OCI-LY1 (cell line): ENCODE measurements around the gene PARD3B.

Source experiments
- H2AFZ ChIP-seq: fragments of 200-600 bp; sonication (generic), shearing (Covaris generic); 2 replicates; pipeline ENCODE4 v1.6.0; 2014; ENCODE audit warnings: antibody characterized with exemption, mild to moderate bottlenecking, low read length
- H3F3A ChIP-seq: fragments of 200-600 bp; sonication (generic), shearing (Covaris generic); 2 replicates; pipeline ENCODE4 v1.6.0; 2014; ENCODE audit warnings: mild to moderate bottlenecking, antibody characterized with exemption, low read length, moderate library complexity; ENCODE audit not compliant: insufficient read depth
- H3K27ac ChIP-seq: fragments of 200-600 bp; sonication (generic); 2 replicates; pipeline ENCODE4 v1.5.1; 2014; ENCODE audit warnings: low read length, mixed run types, mild to moderate bottlenecking, low read depth; ENCODE audit not compliant: poor library complexity, severe bottlenecking
- H3K27me3 ChIP-seq: fragments of 200-600 bp; sonication (generic); 2 replicates; pipeline ENCODE4 v1.6.0; 2014; ENCODE audit warnings: antibody characterized with exemption, mild to moderate bottlenecking, low read length, moderate library complexity; ENCODE audit not compliant: insufficient read depth
- H3K36me3 ChIP-seq: fragments of 200-600 bp; sonication (generic); 2 replicates; pipeline ENCODE4 v1.6.1; 2014; ENCODE audit warnings: mild to moderate bottlenecking, antibody characterized with exemption, low read length, moderate library complexity, mixed read lengths; ENCODE audit not compliant: insufficient read depth
- H3K4me1 ChIP-seq: fragments of 200-600 bp; sonication (generic); 2 replicates; pipeline ENCODE4 v1.5.1; 2014; ENCODE audit warnings: mild to moderate bottlenecking, low read length, moderate library complexity; ENCODE audit not compliant: insufficient read depth, severe bottlenecking
- H3K4me2 ChIP-seq: fragments of 200-600 bp; sonication (generic), shearing (Covaris generic); 2 replicates; pipeline ENCODE4 v1.6.1; 2014; ENCODE audit warnings: low read length
- H3K4me3 ChIP-seq: fragments of 200-600 bp; sonication (generic); 2 replicates; pipeline ENCODE4 v1.5.1; 2014; ENCODE audit warnings: low read length, low read depth, mild to moderate bottlenecking, mixed read lengths; ENCODE audit not compliant: poor library complexity, severe bottlenecking
- H3K79me2 ChIP-seq: fragments of 200-600 bp; shearing (Covaris generic); 2 replicates; pipeline ENCODE4 v1.6.1; 2016; ENCODE audit warnings: mixed run types, low read length, mixed read lengths; ENCODE audit not compliant: insufficient read depth
- H3K9ac ChIP-seq: fragments of 200-600 bp; sonication (generic), shearing (Covaris generic); 2 replicates; pipeline ENCODE4 v1.6.1; 2014; ENCODE audit warnings: mild to moderate bottlenecking, low read length, mixed read lengths
- H3K9me2 ChIP-seq: fragments of 200-600 bp; sonication (generic), shearing (Covaris generic); 2 replicates; pipeline ENCODE4 v1.6.1; 2014; ENCODE audit warnings: low read depth, mild to moderate bottlenecking, low read length, mixed read lengths
- H3K9me3 ChIP-seq: fragments of 200-600 bp; shearing (Covaris generic); 2 replicates; pipeline ENCODE4 v1.6.1; 2014; ENCODE audit warnings: low read length, mixed read lengths
- H4K20me1 ChIP-seq: fragments of 200-600 bp; sonication (generic), shearing (Covaris generic); 2 replicates; pipeline ENCODE4 v1.6.0; 2016; ENCODE audit warnings: mild to moderate bottlenecking, low read length; ENCODE audit not compliant: insufficient read depth
- CTCF ChIP-seq: fragments of 200-600 bp; sonication (generic), shearing (Covaris generic); IDR thresholded peaks from 2 replicates; pipeline ENCODE4 v1.5.1; 2017; ENCODE audit warnings: mild to moderate bottlenecking, antibody characterized with exemption, low read length, moderate library complexity, mixed read lengths
- EZH2 ChIP-seq: fragments of 200-600 bp; sonication (generic), shearing (Covaris generic); IDR thresholded peaks from 2 replicates; pipeline ENCODE4 v1.8.0; 2017; ENCODE audit warnings: borderline replicate concordance, mixed run types, mild to moderate bottlenecking, antibody characterized with exemption, low read length, moderate library complexity, mixed read lengths

PARD3B gene

GRCh38 chr2:205145888-205146287, 600.6 kb downstream of the PARD3B start:
- H3K36me3 ChIP-seq: no peaks in the 10 kb centered on the region
- H3F3A ChIP-seq: no peaks in the 10 kb centered on the region
- H3K4me2 ChIP-seq: no peak overlapping the region
- H3K79me2 ChIP-seq: no peaks in the 10 kb centered on the region
- H2AFZ ChIP-seq: no peak overlapping the region
- H3K9me2 ChIP-seq: no peaks in the 10 kb centered on the region
- no peaks in the 10 kb centered on the region for H3K4me1 ChIP-seq
- no peaks in the 10 kb centered on the region for H3K9me3 ChIP-seq
- H3K9ac ChIP-seq: no peak overlapping the region
- no peaks in the 10 kb centered on the region for H3K27me3 ChIP-seq
- H3K27ac ChIP-seq: no peak overlapping the region
- no peak for TF ChIP-seq CTCF
- no peak overlapping the region for H3K4me3 ChIP-seq
- no peaks in the 10 kb centered on the region for H4K20me1 ChIP-seq

GRCh38 chr2:205148755-205149154, 603.5 kb downstream of the PARD3B start:
- H3K36me3 ChIP-seq: no peaks in the 10 kb centered on the region
- no peak overlapping the region for H3K4me3 ChIP-seq
- H3K4me1 ChIP-seq: no peaks in the 10 kb centered on the region
- no peak overlapping the region for H2AFZ ChIP-seq
- no peaks in the 10 kb centered on the region for H3K27me3 ChIP-seq
- no peaks in the 10 kb centered on the region for H3F3A ChIP-seq
- H3K9ac ChIP-seq: no peak overlapping the region
- no peak for TF ChIP-seq CTCF
- TF ChIP-seq EZH2: no peak
- no peaks in the 10 kb centered on the region for H4K20me1 ChIP-seq
- H3K27ac ChIP-seq: no peak overlapping the region
- H3K79me2 ChIP-seq: no peaks in the 10 kb centered on the region
- H3K9me3 ChIP-seq: no peaks in the 10 kb centered on the region
- no peak overlapping the region for H3K4me2 ChIP-seq
- H3K9me2 ChIP-seq: no peaks in the 10 kb centered on the region

GRCh38 chr2:205156457-205156856, 611.2 kb downstream of the PARD3B start:
- H3K27ac ChIP-seq: no peak overlapping the region
- no peak overlapping the region for H2AFZ ChIP-seq
- no peak overlapping the region for H3K9ac ChIP-seq
- no peak overlapping the region for H3K4me2 ChIP-seq
- no peaks in the 10 kb centered on the region for H3K79me2 ChIP-seq
- no peaks in the 10 kb centered on the region for H3K4me1 ChIP-seq
- no peaks in the 10 kb centered on the region for H3F3A ChIP-seq
- no peaks in the 10 kb centered on the region for H3K27me3 ChIP-seq
- no peaks in the 10 kb centered on the region for H3K36me3 ChIP-seq
- no peaks in the 10 kb centered on the region for H3K9me2 ChIP-seq
- TF ChIP-seq CTCF: no peak
- TF ChIP-seq EZH2: no peak
- H3K4me3 ChIP-seq: no peak overlapping the region
- no peaks in the 10 kb centered on the region for H4K20me1 ChIP-seq
- no peaks in the 10 kb centered on the region for H3K9me3 ChIP-seq
